ENCODE data around the gene MRPL58. TPM values are rescaled to one million over a fixed set of nuclear protein-coding genes. Genes with fewer than 3 reads are reported as not detected.

Gene MRPL58
- total and polyA plus RNA-seq, 2 of the 8 experiments (the other 6 are each of a cell fraction or from before 2014, with no cell fraction given): 43.6 to 49.1 TPM

GRCh38 chr17:74964988-74965622 lies 47.4 kb upstream of the MRPL58 start (continued):
- TF ChIP-seq CHD7 (IDR thresholded peaks at IDR 0.05; ENCODE audit: insufficient replicate concordance, low read length) (no peak), PHF8 (conservative IDR thresholded peaks at IDR 0.05; ENCODE audit: low read depth, low read length) (no peak), YY1 (IDR thresholded peaks at IDR 0.05; ENCODE audit: low read depth, low read length) (no peak), SP4 (IDR thresholded peaks at IDR 0.05; ENCODE audit: low read length) (no peak), CBX8 (IDR thresholded peaks at IDR 0.05; ENCODE audit: borderline replicate concordance, low read depth, low read length) (no peak)
